Non-pigmented ciliary epithelial cell (primary cell): ENCODE measurements around the gene SDR42E1.
"Not testable (repeated sequence)": the region's sequence is repeated elsewhere in the genome, so short reads cannot be mapped to it uniquely, and the experiment has no call there.

Experiments
- DNase-seq: peaks from one replicate; pipeline ENCODE4 v3.0.0-alpha.2; 2010; ENCODE audit warnings: low read depth

The SDR42E1 gene

DNA sequence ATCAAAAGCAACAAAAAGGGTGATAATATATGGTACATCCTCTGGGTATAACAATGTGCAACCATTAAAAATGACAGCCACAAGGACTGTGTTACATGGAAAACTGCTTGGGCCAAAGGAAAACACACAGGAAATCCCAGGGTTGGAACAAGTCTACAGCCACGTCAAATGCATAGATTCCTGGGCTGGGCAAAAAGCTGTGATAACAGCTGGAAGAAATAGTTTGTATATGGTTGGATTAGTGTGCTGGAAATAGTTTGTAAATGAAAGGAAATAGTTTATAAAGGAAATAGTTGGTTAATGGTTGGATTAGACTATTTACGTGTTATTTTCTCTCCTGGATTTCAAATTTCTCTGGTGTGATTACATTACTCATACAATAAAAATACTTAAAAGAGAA is 26.4 kb upstream of the SDR42E1 start:
- DNase-seq, result no peak

DNA sequence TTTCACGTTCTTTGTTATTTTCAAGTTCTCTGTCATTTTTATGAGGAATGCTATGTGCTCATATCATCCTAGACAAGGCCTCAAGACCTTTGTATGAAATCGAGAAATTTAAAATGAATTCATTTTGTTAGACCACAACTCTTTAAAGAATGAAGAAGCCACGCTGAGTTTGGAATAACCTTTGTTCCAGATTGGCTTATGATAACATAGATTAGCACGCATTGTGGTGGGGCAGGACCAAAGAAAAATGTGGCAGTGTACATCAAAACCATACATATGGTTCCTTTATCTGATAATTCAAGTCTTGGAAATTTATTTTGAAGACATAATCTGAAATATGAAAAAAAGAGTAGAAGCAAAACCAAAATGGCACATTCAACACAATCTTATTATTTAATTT is 26.0 kb upstream of the SDR42E1 start:
- no peak for DNase-seq

- DNase-seq, result no peak
These were observed 23.8 kb upstream of the SDR42E1 start, which contains the start of gene HSD17B2 for GRCh38 chr16:82034981-82035612. Gene HSD17B2, plus strand, starts transcription at chr16:82035253. Its CDS starts 172 bp downstream, at chr16:82035425.

DNA sequence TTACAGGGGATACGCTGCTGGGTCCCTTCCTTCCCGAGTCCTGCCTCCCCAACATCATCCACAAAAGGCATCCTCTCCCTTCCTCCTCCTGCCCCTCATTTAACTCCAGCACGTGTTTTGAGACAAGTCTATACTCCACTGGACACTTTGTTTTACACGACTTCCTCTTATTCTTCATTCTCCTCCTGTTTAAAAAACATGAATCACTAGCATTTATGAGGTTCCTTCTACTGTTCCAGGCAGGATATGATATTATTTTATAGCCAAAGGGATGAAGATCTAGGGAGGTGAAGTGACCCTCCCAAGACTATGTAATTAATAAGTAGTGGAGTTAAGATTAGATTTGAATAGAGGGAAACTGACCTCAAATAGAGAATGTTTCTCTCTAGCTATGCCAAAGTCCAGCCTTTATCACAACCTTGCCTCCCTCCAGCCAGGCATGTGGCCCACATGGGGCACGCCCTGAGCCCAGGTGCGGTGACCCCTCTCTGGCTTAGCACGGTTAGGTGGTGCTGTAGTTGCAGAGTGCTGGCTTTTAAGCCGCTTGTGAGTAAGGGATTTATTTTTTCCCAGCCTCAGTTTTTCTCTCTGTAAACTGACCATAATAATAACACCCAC is 22.5 kb upstream of the SDR42E1 start:
- no peak for DNase-seq

DNA sequence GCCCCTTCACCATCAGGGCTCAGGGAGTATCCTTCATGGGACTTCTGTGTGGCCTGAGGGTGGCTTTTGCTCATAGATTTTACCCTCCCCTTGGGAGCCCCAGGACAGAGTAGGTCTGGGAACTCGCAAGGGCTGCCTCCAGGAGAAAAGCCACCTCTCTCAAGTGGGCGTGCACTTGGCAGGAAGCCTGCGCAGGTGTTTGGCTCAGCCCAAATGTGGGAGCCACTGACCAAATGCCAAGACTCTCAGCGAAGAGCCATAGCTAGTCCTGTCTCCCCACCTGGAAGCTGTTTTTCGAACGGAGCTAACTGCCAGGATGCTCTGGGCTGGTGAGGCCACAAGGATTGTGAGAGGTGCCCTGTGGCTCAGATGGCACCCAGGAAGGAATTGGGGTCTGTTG is 21.7 kb upstream of the SDR42E1 start:
- DNase-seq, result no peak

DNA sequence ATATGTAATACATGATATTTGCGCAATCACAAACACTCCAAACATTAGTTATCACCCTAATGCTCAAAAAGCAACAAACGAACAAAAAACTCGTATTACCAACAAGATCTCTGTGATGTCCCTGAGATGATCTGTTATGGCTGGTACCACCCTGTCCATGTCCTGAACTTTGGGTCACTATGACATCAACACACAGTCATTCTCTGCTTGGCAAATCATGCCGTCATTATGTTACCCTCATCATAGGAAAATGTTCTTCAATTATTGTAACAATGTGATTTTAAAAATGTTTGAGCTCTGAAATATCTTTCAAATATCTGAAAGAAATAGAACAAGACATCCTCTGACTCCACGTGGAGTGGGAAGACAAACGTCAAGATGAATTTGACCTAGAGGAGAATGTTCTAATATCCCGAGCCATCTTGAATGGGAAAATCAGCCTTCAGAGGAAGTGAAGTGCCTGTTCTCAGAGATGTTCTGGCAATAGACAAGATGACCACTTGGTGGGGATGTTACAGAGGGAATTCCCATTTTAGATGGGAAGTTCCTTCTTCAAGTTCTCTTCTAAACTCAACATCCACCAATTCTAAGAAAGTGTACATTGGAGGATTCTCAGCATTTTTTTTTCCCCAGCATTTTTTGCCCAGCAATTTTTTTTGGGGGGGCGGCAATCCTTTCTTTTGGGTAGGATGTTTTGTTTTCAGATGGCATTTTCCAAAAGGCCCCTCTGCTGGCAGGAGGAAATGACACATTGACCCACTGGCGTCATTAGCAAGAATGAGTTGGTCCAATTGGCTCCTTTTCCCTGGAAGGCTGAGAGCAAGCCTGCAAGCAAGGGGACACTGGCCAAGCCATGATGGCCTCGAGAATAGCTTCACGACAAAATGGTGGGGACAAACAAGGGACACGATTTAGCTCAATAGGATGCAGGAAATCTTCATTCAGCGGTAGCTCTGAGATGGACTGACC is 20.1 kb upstream of the SDR42E1 start:
- no peak for DNase-seq

DNA sequence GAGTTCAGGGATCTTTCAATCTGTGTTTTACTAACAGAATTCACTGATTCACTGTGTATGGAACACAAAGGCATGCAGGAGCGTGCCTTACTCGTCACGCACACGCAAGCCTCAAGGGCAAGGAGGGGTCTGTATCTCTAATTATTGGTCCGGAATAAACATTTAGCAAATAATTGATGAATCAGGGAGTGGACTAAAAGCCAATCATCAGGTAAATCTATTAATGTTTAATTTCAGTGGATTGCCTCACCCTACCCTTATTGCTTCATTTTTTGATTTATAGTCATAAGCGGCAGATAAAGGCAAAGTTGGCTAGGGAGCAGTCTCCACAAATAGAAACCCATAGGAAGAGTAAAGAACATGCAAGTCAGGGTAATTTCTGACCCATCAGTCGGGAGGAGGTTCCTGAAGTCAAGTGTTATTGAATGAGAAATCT is 16.4 kb upstream of the SDR42E1 start:
- no peak for DNase-seq

GRCh38 chr16:82024883-82025282 is 13.6 kb upstream of the SDR42E1 start:
- DNase-seq, result no peak

GRCh38 chr16:82024316-82024715 is 13.0 kb upstream of the SDR42E1 start:
- DNase-seq, result no peak

DNA sequence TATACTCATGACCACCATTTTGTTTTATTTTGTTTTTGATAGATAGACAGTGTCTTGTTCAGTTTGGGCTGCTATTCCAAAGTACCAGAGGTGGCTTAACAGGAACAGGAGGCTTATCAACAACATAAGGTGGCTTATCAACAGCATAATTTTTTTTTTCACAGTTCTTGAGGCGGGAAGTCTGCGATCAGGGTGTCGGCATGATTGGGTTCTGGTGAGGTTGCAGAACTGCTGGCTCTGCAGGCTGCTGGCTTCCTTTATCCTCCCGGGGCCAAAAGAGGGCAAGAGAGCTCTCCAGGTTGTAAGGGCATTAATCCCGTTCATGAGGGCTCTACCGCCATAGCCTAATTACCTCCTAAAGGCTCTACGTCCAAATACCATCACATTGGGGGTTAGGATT is 11.9 kb upstream of the SDR42E1 start:
- DNase-seq, result no peak

- DNase-seq, result no peak
These were observed 8.8 kb upstream of the SDR42E1 start for GRCh38 chr16:82020051-82020450.

- DNase-seq, result no peak
These were observed 8.3 kb upstream of the SDR42E1 start for GRCh38 chr16:82019535-82019934.

DNA sequence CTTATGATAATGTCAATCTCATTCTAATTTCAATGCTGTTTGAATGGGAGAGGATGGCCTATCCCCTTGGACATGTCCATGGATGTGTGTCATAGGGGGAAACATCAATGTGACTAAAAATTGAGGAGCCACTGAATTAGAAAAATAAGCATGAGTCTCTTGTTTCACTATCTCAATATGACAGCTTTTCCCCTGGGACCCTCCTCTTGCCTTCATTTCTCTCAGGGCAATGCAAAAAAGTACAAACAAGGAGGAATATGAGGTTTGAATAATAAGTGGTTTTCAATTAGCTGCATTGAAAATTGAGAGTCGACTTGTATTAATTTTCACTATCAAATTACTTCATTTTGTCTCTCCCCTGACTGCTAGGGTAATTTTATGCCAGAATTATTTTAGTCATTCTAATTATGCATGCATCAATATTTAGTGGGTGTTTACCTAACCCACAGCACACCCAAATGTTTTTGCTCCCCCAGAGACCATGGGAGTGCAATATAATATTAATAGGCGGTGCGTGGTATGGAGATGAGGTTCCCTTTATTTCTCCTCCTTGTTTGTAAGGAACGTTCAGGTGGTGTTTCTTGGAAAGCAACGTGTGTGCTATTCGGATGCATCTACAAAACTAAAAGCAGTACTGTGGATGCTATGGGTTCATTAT is 6.8 kb upstream of the SDR42E1 start:
- no peak for DNase-seq

DNA sequence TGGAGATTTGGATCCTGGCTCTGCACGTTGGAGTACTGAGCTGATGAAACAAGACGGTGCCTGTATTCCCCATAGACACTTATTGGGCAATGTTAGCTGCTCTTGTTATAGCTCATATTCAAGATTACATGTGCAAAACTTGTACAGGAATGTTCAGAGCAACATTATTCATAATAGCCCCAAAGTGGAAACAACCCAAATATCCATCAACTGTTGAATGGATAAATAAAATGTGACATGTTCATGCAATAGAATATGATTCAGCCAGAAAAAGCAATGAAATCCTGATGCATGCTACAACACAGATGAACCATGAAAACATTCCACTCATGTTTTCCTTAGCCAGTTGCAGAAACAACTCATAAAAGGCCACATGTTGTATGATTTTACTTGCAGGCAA is 5.7 kb upstream of the SDR42E1 start:
- no peak for DNase-seq

- DNase-seq, result no peak
These were observed 5.0 kb upstream of the SDR42E1 start for GRCh38 chr16:82016263-82016662.

GRCh38 chr16:82013139-82013538 is 1.9 kb upstream of the SDR42E1 start:
- DNase-seq, result no peak

DNA sequence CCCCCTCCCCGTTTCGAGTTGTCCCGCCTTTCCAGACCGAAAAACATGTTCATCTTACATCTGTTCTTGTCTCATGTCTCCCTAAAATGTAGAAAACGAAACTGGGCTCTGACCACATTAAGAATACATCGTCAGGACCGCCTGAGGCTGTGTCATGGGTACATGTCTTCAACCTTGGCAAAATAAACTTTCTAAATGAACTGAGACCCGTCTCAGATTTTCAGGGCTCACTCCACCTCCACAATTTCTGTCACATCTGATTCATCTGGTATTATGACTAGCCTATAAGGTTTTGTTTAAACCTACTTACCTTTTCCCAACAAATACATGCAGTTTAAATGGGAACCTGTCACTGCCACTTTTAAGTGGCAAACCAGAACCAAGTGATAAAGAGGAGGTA is 621 bp downstream of the SDR42E1 start:
- no peak for DNase-seq

GRCh38 chr16:82009789-82010188 is 1.5 kb downstream of the SDR42E1 start:
- DNase-seq, result not testable (repeated sequence)

GRCh38 chr16:82008957-82009592 is 2.2 kb downstream of the SDR42E1 start:
- DNase-seq, result no peak

GRCh38 chr16:82007189-82007588 is 4.1 kb downstream of the SDR42E1 start:
- DNase-seq, result no peak

GRCh38 chr16:82006036-82006435 is 5.2 kb downstream of the SDR42E1 start:
- DNase-seq, result no peak
